GM23338 (cell line): Measurements from ENCODE around the gene LATS1.

ENCODE experiments used
- CREB1 ChIP-seq: fragments of 250-450 bp; sonication (Bioruptor Pico); IDR thresholded peaks from 2 replicates; pipeline ENCODE4 v1.5.0; 2020; ENCODE audit warnings: low read depth, mild to moderate bottlenecking, moderate library complexity
- CTCF ChIP-seq, 2 experiments: fragments of 200-600 bp in 1 of 2; sonication (generic) in 1 of 2; conservative IDR thresholded peaks; 2 replicates each; pipeline versions ENCODE4 v1.5.1 to v1.6.1; 2016 to 2017; ENCODE audit warnings: antibody characterized with exemption in 2 of 2, low read depth in 2 of 2, mild to moderate bottlenecking in 2 of 2, moderate library complexity in 1 of 2
- EZH2 ChIP-seq: fragments of 200-600 bp; sonication (generic); IDR thresholded peaks from one replicate; pipeline ENCODE4 v1.8.0; 2017; ENCODE audit warnings: antibody characterized with exemption, mild to moderate bottlenecking, low read depth; ENCODE audit not compliant: unreplicated experiment
- EZH2phosphoT487 ChIP-seq: fragments of 200-600 bp; sonication (generic); IDR thresholded peaks from one replicate; pipeline ENCODE4 v1.8.1; 2018; ENCODE audit warnings: antibody characterized with exemption; ENCODE audit not compliant: unreplicated experiment
- JUNB ChIP-seq: IDR thresholded peaks from one replicate; pipeline ENCODE4 v1.6.1; 2016; ENCODE audit warnings: antibody characterized with exemption; ENCODE audit not compliant: unreplicated experiment
- NANOG ChIP-seq: IDR thresholded peaks from 2 replicates; pipeline ENCODE4 v1.6.1; 2016; ENCODE audit warnings: antibody characterized with exemption, borderline replicate concordance
- POLR2AphosphoS5 ChIP-seq: IDR thresholded peaks from 2 replicates; pipeline ENCODE4 v1.6.1; 2016; ENCODE audit warnings: antibody characterized with exemption, low read depth
- REST ChIP-seq: IDR thresholded peaks from one replicate; pipeline ENCODE4 v1.6.1; 2018; ENCODE audit warnings: antibody characterized with exemption; ENCODE audit not compliant: unreplicated experiment
- STAT1 ChIP-seq: IDR thresholded peaks from one replicate; pipeline ENCODE4 v1.6.1; 2016; ENCODE audit warnings: antibody characterized with exemption; ENCODE audit not compliant: unreplicated experiment
- ZNF114 ChIP-seq: fragments of 250-450 bp; sonication (Bioruptor Pico); IDR thresholded peaks from 2 replicates; pipeline ENCODE4 v1.5.0; 2020; ENCODE audit warnings: mild to moderate bottlenecking, moderate library complexity
- ZNF331 ChIP-seq: fragments of 250-450 bp; sonication (Bioruptor Pico); IDR thresholded peaks from 2 replicates; pipeline ENCODE4 v1.5.0; 2020; ENCODE audit warnings: low read depth, mild to moderate bottlenecking, moderate library complexity
- TF ChIP-seq, protein P1 (sequence below): fragments of 250-450 bp; sonication (Bioruptor Pico); IDR thresholded peaks from 2 replicates; pipeline ENCODE4 v1.5.0; 2020; ENCODE audit warnings: mild to moderate bottlenecking, moderate library complexity
- TF ChIP-seq, protein P2 (sequence below): IDR thresholded peaks from 2 replicates; pipeline ENCODE4 v1.6.1; 2016; ENCODE audit warnings: antibody characterized with exemption

- TF ChIP-seq CTCF (conservative IDR thresholded peaks at IDR 0.05; ENCODE audit: low read depth in 2 of 2), result no peak
- TF ChIP-seq POLR2AphosphoS5, result no peak
- TF ChIP-seq JUNB, result no peak
- no peak for TF ChIP-seq EZH2
- TF ChIP-seq CREB1 (CRISPR knock-in tag), result no peak
- TF ChIP-seq REST, result no peak
- TF ChIP-seq EZH2phosphoT487, result no peak
- no peak for TF ChIP-seq STAT1
- no peak for TF ChIP-seq ZNF331 (CRISPR knock-in tag)
- TF ChIP-seq, protein P1, sequence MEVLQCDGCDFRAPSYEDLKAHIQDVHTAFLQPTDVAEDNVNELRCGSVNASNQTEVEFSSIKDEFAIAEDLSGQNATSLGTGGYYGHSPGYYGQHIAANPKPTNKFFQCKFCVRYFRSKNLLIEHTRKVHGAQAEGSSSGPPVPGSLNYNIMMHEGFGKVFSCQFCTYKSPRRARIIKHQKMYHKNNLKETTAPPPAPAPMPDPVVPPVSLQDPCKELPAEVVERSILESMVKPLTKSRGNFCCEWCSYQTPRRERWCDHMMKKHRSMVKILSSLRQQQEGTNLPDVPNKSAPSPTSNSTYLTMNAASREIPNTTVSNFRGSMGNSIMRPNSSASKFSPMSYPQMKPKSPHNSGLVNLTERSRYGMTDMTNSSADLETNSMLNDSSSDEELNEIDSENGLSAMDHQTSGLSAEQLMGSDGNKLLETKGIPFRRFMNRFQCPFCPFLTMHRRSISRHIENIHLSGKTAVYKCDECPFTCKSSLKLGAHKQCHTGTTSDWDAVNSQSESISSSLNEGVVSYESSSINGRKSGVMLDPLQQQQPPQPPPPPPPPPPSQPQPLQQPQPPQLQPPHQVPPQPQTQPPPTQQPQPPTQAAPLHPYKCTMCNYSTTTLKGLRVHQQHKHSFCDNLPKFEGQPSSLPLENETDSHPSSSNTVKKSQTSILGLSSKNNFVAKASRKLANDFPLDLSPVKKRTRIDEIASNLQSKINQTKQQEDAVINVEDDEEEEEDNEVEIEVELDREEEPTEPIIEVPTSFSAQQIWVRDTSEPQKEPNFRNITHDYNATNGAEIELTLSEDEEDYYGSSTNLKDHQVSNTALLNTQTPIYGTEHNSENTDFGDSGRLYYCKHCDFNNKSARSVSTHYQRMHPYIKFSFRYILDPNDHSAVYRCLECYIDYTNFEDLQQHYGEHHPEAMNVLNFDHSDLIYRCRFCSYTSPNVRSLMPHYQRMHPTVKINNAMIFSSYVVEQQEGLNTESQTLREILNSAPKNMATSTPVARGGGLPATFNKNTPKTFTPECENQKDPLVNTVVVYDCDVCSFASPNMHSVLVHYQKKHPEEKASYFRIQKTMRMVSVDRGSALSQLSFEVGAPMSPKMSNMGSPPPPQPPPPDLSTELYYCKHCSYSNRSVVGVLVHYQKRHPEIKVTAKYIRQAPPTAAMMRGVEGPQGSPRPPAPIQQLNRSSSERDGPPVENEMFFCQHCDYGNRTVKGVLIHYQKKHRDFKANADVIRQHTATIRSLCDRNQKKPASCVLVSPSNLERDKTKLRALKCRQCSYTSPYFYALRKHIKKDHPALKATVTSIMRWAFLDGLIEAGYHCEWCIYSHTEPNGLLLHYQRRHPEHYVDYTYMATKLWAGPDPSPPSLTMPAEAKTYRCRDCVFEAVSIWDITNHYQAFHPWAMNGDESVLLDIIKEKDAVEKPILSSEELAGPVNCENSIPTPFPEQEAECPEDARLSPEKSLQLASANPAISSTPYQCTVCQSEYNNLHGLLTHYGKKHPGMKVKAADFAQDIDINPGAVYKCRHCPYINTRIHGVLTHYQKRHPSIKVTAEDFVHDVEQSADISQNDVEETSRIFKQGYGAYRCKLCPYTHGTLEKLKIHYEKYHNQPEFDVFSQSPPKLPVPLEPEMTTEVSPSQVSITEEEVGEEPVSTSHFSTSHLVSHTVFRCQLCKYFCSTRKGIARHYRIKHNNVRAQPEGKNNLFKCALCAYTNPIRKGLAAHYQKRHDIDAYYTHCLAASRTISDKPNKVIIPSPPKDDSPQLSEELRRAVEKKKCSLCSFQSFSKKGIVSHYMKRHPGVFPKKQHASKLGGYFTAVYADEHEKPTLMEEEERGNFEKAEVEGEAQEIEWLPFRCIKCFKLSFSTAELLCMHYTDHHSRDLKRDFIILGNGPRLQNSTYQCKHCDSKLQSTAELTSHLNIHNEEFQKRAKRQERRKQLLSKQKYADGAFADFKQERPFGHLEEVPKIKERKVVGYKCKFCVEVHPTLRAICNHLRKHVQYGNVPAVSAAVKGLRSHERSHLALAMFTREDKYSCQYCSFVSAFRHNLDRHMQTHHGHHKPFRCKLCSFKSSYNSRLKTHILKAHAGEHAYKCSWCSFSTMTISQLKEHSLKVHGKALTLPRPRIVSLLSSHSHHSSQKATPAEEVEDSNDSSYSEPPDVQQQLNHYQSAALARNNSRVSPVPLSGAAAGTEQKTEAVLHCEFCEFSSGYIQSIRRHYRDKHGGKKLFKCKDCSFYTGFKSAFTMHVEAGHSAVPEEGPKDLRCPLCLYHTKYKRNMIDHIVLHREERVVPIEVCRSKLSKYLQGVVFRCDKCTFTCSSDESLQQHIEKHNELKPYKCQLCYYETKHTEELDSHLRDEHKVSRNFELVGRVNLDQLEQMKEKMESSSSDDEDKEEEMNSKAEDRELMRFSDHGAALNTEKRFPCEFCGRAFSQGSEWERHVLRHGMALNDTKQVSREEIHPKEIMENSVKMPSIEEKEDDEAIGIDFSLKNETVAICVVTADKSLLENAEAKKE, result no peak
- TF ChIP-seq, protein P2, sequence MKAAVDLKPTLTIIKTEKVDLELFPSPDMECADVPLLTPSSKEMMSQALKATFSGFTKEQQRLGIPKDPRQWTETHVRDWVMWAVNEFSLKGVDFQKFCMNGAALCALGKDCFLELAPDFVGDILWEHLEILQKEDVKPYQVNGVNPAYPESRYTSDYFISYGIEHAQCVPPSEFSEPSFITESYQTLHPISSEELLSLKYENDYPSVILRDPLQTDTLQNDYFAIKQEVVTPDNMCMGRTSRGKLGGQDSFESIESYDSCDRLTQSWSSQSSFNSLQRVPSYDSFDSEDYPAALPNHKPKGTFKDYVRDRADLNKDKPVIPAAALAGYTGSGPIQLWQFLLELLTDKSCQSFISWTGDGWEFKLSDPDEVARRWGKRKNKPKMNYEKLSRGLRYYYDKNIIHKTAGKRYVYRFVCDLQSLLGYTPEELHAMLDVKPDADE, result no peak
- no peak for TF ChIP-seq NANOG
- TF ChIP-seq ZNF114 (CRISPR knock-in tag), result no peak
Observed at GRCh38 chr6:149614337-149614736, 103.6 kb downstream of the LATS1 start.
